HG03175 (cell line): ENCODE results near the gene NPHP4.

Experiments
- ATAC-seq: cut with Tn5 transposase; IDR thresholded peaks from one replicate; pipeline ENCODE4 v1.9.1; 2021; ENCODE audit warnings: mild to moderate bottlenecking, moderate library complexity; ENCODE audit not compliant: unreplicated experiment

The NPHP4 gene

GRCh38 chr1:5883129-5884048 is 108.8 kb downstream of the NPHP4 start:
- ATAC-seq, result no peak

- no peak for ATAC-seq
Observed at GRCh38 chr1:5882367-5883128, 109.7 kb downstream of the NPHP4 start.

DNA sequence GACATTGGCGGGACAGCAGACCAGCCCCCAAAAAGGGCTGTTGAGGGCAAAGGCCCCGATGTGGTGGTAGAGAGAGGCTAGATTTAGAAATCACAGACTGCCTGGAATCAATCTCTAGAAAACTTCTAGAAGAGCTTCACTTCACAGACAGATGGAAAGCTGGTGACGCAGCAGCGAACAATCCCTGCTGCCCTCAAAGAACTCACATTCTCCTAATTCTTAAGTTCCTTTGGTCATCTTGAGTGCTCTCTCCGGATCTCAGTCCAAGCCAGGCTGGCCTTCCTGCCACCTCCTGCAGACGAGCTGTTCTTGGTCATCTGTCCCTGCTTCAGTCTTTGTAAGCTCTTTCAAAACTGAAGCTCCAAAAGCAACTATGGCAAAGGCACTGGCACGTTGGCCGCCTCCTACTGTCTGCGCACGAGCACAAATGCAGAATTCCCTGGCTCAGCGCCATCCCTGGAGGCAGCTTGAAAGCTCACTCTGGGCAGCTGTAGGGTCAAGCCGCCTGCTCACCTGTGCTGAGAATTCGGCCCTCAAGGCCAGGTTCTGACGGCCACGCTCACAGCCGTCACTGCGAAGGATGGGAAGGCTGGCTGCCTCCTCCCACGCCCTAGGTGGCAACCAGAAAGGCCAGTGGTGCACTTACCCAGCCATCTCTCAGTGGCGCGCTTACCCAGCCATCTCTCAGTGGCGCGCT is 110.6 kb downstream of the NPHP4 start:
- no peak for ATAC-seq

GRCh38 chr1:5880630-5881405 is 111.4 kb downstream of the NPHP4 start:
- ATAC-seq, result no peak

- no peak for ATAC-seq
Observed at GRCh38 chr1:5879421-5879820, 112.8 kb downstream of the NPHP4 start.

DNA sequence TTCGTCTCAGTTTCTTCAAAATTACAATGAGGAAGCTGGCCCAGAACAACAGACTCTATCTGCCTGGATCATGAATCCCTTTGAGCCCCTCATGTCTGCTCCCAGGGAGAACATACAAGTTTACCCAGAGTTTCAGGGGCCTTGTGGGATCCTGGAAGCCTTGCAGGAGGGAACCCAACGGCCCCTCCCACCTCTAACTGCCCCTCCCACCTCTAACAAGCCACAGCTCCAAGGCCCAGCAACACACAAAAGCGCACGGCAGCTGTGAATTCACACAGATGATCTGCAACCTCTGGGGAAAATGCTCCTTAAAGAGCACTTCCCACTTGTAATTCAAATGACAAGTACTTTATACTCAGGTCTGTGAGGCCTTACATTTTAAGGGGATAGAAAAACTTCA is 113.3 kb downstream of the NPHP4 start:
- ATAC-seq, result no peak

- no peak for ATAC-seq
Observed at GRCh38 chr1:5877683-5878530, 114.3 kb downstream of the NPHP4 start.

DNA sequence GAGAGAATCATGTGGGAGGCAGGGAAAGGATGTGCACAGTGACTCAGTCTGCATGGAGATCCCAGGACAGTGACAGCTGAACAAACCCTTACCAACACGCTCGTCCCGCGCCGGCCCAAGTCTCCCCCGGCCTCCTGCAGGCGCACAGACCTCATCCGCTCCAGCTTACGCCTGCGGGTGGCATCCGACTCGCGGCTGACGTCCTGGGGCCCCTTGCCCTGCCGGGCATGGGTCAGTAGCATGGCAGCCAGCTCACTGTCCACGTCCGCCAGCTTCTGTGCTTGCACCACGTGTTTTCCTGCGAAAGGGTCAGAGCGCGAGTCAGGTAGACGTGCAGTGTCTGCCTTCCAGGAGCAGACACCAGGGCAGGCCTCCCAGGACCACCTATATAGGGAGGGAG is 115.2 kb downstream of the NPHP4 start:
- ATAC-seq, result no peak

DNA sequence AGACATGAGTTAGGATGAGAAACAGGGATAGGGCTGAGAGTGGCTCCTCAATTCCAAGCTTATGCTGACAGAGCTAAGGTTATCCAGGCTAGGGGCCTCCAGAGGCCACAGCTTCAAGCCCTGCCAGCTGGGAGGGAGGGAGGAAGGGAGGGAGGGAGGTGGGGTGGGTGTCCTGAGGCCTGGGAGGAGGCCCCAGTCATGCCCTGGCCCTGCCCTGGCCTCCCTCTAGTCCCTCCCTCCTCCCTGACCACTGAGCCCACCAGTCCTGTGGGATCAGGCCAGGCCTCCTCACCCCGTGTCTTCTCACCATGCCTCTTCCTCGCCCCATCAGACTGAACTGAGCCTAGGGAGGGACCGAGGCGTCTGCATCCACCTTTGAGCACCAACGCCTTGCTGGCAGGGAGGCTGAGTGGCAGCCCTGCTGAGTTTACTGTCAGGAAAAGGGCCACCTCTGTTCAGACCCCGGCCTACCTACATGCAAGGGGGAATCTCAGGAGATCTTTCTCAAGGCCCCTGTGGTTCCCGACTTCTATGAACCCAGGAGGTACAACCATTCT is 116.1 kb downstream of the NPHP4 start:
- no peak for ATAC-seq

DNA sequence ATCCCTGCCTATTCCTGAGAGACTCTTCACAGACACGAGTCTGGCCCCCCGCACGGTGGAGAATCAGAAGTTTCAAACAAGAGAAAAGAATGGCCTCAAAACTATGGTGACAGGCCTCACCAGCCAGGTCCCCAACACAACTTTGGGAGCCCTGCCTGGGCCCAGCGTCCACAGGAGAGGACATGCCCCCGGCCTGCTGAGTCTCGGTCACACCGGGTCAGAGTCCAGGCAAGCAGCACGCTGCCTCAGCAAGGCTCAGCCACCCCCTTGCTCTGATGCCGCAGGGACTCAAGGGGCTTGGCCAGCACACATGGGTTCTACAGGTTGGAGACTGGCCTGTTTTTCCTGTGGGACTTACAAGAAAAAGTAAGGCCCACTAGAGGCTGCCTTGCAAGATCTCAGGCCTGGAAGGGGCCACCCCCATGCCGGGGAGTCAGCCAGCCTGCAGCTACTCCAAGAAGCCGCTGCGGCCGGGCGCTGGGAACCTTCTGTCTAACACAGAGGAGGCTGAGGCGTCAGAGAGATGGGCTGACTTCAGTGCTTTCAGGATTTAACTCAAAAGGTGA is 116.8 kb downstream of the NPHP4 start:
- ATAC-seq, result no peak

DNA sequence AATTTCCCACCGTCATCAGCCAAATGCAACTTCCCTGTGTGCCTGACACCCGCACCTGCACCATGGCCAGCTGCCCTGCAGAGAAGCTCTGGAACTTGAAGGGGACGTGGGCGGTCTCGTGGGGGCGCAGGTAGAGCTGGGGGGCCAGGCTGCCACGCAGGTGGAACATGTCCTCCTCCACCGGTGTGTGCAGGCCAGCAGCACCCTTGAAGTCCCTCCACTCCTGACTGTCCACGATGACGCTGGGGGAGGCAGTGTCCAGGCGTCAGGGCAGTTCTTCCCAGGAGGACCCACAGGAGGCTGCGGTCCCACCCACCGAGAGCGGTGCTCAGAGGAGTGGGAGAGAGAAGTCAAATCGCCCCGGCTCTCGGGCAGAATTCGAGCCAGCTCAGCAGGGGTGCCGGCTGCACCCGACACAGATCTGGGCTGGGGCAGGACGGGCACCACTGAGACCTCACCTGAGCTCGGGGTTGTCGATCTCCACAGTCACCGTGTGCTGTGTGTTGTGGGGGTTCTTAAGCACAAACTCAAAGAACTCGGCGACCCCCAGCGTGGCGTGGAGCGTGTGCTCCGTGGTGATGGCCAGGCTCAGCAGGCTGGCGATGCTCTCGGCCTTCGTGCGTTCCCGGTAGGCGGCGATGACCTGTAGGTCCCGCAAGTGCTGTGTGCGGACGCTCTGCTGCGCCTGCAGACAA is 117.7 kb downstream of the NPHP4 start:
- ATAC-seq, result no peak

DNA sequence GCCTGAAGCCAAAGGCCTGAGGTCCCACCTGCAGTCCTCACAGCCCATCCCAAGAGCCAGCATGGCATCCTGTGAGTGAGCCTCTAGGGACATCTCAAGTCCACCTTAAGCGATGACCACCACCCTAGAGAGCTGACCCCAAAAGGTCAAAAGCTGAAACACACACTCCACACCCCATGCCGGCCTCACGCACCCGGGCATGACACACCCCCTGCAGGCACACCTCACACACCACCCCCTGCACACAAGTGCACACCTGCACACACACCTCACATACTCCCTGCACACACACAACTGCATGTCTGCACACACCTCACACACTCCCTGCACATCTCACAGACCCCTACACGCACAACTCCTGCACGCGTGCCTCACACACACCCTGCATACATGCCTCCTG is 118.7 kb downstream of the NPHP4 start:
- no peak for ATAC-seq

DNA sequence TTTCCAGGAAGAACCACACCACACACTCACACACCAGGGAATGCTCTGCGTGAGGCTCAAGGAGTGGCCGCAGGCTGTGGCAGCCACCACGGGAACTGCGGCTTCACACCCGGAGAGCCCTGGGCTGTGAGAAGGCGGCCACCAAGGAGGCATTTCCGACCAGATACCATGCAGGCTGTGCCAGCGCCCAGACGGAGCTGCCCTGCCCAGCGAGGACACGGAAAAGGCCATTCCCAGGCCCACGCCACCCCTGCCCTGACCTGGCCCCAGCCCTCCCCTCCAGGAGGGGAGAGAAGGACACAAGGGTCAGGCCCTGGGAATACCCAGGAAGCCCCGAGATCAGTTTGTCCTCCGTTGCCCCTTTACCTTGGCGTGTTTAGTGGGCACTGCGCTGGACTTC is 119.3 kb downstream of the NPHP4 start:
- no peak for ATAC-seq

DNA sequence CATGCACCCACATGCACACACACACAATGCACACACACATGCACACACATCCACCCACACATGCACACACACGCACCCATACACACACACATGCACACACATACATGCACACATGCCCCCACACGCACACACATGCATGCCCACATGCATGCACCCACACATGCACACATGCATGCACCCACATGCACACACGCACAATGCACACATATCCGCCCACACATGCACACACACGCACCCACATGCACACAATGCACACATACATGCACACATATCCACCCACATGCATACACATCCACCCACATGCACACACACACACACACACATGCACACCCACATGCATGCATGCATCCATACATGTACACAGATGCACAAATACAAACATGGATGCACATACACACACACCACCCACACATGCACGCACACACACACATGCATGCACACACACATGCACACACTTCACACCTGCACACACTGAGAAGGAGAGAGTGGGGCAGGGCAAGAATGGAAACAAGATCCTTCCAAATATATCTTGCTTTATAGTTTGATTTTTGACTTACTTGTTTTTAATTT is 123.2 kb downstream of the NPHP4 start:
- ATAC-seq, result no peak

- no peak for ATAC-seq
Observed at GRCh38 chr1:5865774-5866173, 126.5 kb downstream of the NPHP4 start.

DNA sequence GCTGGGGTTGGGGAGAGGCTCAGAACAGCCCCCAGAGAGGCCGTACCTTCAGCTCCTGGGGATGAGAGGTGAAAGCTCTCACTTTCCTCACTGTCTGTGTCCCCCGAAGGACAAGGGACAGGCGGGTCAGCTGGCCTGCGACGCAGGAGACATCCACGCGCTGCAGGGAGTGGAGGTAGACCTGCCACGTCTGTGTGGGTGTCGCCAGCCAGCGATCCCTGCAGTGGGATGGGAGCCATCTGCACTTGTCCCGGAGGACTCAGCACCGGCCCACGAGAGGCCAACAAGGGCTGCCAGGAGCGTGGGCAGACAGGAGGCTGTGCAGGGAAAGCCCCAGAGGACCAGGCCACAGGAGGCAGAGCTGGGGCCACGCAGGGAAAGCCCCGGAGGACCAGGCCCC is 127.2 kb downstream of the NPHP4 start:
- no peak for ATAC-seq

DNA sequence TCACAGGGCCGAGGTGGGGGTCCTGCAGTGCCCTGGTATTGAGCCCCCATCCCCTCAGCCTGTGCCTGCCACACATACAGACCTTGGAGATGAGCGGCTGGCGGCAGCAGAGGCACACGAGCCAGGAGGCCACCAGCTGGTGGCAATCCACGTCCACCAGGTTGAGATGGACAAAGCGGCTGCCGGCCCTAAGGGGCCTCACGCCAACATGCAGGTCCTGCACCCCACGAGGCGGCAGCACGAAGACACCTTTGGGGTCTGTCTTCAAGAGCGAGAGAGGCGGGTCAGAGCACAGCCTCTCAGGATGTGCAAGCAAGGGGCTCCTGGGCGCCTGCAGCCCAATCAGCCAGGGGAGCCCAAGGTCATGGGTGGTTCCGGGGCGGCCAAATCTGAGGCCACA is 128.0 kb downstream of the NPHP4 start:
- ATAC-seq, result no peak

- ATAC-seq, result no peak
Observed at GRCh38 chr1:5863238-5863637, 129.0 kb downstream of the NPHP4 start.
